AG10803 (cell line): Measurements from ENCODE around the gene CLCN6.
A peak's percentile ranks its signal among the peaks of the same experiment; 100 is the strongest.

Experiments
- DNase-seq: peaks from one replicate; pipeline ENCODE4 v3.0.0; 2010; ENCODE audit warnings: low read depth
- H3K4me3 ChIP-seq: 2 replicates; pipeline ENCODE4 v1.5.1; 2011; ENCODE audit warnings: mild to moderate bottlenecking, low read length, control low read depth
- CTCF ChIP-seq: conservative IDR thresholded peaks from 2 replicates; pipeline ENCODE4 v1.5.1; 2011; ENCODE audit warnings: mild to moderate bottlenecking, low read length, control low read depth, inconsistent platforms

CLCN6 gene

DNA sequence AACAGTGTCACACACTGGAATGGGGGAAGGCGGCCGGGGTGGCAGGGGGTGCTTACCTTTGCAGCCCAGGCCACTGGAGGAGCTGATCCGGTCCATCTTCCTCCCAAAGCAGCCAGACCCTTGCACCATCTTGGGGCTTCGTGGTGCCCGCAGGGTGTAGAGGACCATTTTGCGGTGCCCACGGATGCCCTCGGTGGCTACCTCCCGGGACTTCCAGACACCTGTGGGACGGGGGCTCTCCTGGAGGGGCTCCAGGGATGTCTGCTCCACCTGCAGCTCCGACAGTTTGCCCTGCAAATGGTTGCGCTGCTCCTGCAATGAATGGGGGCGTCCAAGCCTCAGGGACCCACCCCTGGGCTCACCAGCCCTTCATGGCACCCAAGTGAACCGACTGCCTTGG, 52.2 kb downstream of the CLCN6 start:
- TF ChIP-seq CTCF = no peak
- no peak overlapping the region for H3K4me3 ChIP-seq
- DNase-seq = no peak

DNA sequence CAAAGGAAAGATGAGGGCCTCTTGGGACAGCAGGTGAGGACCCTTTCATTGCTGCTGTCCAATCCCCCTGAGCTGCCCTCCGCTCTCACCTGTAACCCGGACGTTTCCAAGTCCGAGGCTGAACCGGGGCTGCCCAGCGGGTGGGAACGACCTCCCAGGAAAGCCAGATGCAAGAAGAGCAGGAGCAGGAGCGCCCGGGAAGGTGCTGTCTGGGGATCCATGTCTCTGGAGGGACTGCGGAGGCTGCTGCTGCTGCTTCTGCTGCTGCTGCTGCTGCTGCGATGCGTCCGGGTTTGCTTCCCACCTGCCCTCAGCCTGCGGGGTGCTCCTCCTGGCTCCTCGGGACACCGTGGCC, 52.6 kb downstream of the CLCN6 start, which contains the start of gene NPPB:
Gene NPPB (minus strand): TSS at position 333 of the 355 bp plus-strand sequence. CDS start 112 bp downstream, at position 221.
- TF ChIP-seq CTCF = no peak
- no peak within 1 kb of the TSS for H3K4me3 ChIP-seq
- DNase-seq = no peak

DNA sequence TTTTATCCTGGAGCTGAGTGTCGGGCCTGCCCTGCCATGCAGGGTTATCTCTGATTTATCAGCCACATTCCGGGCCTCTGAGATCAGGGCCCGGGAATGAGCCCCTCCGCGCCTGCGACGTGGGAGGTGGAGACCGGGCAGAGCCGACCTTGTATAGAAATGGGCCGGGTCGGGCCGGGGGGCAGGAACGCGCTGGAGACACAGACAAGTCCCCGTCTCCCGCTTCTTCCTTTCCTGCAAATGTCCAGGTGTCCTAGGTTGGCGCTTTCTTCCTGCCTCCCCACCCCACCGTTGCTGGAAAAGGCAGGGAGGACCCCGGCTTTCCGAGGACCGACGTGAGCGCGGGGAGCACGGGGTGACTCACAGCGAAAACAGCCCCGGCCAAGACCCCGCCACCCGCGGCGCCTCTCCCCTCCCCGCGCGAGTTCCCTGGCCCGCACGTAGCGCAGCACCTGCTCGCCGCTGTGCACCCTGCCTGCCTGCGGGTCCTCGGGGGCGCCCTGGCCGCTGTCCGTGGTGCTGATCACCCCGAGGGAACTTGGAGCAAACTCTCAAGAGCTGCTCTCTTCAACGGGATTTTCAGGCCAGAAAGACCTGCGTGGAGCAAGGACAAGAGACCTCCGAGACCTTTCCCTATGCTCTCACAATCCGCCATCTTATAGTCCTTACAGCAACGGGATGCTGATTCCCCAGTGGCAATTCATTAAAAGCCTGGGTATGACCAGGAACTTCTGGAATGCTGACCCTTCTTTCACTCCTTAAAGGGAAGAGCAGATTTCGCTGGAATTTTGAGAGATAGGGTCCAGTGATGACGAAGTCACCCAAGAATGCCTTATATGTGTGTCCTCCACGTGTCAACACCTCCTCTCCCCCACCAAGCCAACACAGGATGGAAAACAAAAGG, 53.2 kb downstream of the CLCN6 start:
- no peak overlapping the region for H3K4me3 ChIP-seq
- peak; percentile 40 for DNase-seq
- TF ChIP-seq CTCF = peak; percentile 31; the same call in 1 of the 2 replicates

- no peak for TF ChIP-seq CTCF
- DNase-seq = no peak
- no peak overlapping the region for H3K4me3 ChIP-seq
These were observed 54.1 kb downstream of the CLCN6 start for GRCh38 chr1:11860083-11860482.

- no peak overlapping the region for H3K4me3 ChIP-seq
- DNase-seq = no peak
- no peak for TF ChIP-seq CTCF
These were observed 54.6 kb downstream of the CLCN6 start for GRCh38 chr1:11860587-11860986.

- DNase-seq = no peak
- no peak for TF ChIP-seq CTCF
- H3K4me3 ChIP-seq = no peak overlapping the region
These were observed 56.9 kb downstream of the CLCN6 start for GRCh38 chr1:11862890-11863289.
